GM19467 (cell line): ENCODE results near the gene NOL7.

Source experiments
- ATAC-seq: cut with Tn5 transposase; IDR thresholded peaks from one replicate; pipeline ENCODE4 v1.9.1; 2021; ENCODE audit warnings: mild to moderate bottlenecking, moderate library complexity; ENCODE audit not compliant: unreplicated experiment

NOL7 gene

DNA sequence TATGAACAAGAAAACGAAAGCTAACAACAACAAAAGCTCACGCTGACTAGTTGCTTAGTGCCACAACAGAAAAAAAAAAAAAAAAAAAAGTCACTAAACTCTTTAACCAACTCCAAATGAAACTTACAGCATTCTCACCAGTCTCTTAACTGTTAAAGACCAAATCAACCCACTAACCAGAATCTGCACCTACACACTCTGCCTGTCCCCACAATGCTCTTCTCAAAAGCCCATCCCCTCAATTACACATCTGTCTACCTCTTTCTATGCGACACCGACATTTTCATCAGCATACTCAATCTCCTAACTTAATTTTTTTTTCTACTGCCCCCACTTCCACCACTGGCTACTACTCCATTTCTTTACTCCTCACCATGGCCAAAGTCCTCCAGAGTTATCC is 34.3 kb downstream of the NOL7 start:
- no peak for ATAC-seq

- ATAC-seq = no peak
Measured at GRCh38 chr6:13653296-13653695, 38.2 kb downstream of the NOL7 start.

GRCh38 chr6:13654496-13654895 is 39.4 kb downstream of the NOL7 start:
- no peak for ATAC-seq

DNA sequence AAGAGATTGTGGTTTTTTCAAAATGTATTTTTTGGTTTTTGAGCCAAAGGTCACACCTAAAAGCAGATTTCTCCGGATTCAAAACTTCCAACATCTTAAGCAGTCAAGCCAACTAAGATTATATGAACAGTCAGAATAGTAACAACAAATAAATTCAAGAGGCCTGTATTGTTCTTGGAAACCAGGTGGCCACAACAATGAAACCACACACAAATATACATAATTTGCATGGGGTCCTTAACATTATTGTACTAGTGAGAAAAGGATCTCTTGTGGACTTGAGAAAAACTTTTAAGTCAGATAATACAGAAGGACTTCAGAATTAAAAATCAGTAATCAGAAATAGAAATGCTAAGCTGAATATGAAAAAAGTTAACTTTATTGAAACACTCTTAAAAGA is 40.6 kb downstream of the NOL7 start:
- no peak for ATAC-seq

GRCh38 chr6:13660273-13660672 is 45.1 kb downstream of the NOL7 start:
- ATAC-seq = no peak

GRCh38 chr6:13660893-13661292 is 45.8 kb downstream of the NOL7 start:
- ATAC-seq = no peak

GRCh38 chr6:13661647-13662046 is 46.5 kb downstream of the NOL7 start:
- no peak for ATAC-seq

- no peak for ATAC-seq
Measured at GRCh38 chr6:13662651-13663334, 47.7 kb downstream of the NOL7 start.

DNA sequence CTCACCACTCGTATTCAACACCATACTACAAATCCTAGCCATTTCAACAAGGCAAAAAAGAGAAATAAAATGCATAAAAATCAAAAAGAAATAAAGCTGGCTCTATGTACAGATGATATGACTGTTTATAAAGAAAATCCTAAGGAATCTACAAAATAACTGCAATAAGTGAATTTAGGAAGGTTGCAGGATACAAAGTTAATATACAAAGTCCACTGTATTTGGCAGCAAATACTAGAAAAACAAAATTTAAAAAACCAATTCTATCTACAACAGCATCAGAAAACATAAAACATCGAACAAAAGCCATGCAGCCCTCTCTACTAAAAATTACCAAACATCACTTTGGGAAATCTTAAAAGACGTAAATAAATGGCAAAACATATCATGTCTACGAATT is 48.9 kb downstream of the NOL7 start:
- no peak for ATAC-seq

DNA sequence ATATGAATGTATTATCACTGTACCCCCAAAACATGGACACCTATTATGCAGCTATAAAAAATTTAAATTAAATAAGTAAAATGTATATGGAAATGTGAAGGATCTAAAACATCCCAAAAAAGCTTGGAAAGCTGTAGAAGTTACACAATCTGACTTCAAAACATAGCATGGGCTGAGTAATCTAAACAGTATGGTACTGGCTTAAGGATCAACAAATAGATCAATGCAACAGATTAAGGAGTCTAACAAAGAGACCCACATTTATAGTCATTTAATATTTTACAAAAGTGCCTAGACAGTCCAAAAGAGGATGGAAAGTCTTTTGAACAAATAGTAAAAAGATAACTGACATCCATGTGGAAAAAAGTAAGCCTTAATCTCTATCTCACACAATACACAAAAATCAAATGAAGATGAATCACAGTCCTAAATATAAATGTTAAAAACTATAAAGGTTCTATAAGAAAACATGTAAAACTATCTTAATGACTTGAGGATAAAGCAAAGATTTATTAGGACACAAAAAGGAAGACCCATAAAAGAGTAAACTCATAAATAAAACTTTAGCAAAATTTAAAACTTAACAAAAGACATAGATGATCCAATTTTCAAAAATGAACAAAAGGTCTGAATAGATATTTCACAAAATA is 49.7 kb downstream of the NOL7 start:
- ATAC-seq = no peak

DNA sequence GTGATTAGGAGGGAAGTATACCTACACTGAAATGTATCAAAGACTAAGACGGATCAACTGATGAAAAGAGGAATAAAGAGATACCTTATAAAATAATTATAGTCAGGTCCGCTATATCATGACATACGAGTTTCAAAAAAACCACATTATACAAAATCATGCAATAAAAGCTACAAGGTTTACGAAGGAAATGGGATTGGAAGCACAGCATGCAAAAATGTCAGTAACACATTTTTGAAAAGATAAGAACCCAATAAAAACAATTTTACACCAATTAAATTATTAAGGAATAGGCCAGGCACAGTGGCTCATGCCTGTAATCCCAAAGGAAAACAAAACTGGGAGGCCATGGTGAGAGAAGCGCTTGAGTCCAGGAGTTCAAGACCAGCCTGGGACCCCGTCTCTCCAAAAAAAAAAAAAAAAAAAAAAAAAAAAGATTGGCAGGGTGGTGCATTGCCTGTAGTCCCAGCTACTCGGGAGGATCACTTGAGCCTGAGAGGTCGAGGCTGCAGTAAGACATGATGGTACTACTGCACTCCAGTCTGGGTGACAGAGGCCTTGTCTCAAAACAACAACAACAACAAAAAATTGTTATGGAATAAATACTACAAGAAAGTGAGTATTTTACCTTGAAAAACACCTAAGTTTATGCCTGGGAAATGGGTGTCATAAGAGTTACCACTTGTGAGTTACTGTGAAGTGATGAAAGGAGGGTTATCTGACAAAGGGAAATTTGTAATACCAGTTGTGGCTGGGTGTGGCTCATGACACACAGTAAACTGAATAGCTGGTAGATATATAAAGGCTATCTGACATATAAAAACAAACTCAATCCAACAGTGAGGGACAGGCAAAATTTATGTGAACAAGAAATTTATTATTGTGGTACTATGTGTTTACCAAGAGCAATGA is 51.3 kb downstream of the NOL7 start:
- ATAC-seq = no peak

- ATAC-seq = no peak
Measured at GRCh38 chr6:13667655-13668054, 52.5 kb downstream of the NOL7 start.

DNA sequence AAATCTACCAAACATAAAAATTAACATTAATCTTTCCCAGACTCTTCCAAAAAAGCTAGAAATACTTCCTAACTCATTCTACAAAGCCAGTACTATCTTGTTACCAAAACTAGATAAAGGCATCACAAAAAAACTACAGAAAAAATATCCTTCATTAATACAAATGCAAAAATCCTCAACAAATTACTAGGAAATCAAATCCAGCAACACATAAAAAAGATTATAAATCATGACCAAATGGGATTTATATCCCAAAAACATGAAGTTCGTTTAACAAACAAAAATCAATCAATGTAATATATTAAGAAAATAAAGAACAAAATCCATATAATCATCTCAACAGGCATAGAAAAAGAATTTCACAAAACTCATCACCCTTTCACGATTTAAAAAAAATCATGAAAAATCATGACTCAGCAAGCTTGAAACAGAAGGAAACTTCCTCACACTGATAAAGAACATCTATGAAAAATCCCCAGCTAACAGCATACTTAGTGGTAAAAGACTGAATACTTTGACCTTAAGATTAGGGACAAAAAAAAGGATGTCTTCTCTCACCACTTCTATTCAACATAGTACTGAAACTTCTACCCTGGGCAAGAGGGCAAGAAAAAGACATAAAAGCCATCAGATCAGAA is 53.3 kb downstream of the NOL7 start:
- ATAC-seq = no peak

DNA sequence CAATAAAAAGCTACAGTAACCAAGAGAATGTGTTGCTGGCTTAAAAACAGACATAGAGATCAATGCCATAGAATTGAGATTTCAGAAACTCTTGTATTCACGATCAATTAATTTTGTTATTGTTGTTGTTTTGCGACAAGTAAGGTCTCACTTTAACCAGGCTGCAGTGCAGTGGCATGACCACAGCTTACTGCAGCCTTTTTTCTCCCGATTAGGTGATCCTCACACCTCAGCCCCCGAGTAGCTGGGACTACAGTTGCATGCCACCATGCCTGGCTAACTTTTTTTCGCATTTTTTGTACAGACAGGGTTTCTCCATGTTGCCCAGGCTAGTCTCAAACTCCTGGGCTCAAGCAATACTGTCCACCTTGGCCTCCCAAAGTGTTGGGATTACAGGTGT is 54.3 kb downstream of the NOL7 start:
- no peak for ATAC-seq
